ENCODE measurements around the gene OXER1. TPM values are rescaled to one million over a fixed set of nuclear protein-coding genes. Genes with fewer than 3 reads are reported as not detected.

OXER1 gene
- total RNA-seq, 6 donors from 2014 or later: 0.22 to 3.1 (median 1.3) TPM

DNA sequence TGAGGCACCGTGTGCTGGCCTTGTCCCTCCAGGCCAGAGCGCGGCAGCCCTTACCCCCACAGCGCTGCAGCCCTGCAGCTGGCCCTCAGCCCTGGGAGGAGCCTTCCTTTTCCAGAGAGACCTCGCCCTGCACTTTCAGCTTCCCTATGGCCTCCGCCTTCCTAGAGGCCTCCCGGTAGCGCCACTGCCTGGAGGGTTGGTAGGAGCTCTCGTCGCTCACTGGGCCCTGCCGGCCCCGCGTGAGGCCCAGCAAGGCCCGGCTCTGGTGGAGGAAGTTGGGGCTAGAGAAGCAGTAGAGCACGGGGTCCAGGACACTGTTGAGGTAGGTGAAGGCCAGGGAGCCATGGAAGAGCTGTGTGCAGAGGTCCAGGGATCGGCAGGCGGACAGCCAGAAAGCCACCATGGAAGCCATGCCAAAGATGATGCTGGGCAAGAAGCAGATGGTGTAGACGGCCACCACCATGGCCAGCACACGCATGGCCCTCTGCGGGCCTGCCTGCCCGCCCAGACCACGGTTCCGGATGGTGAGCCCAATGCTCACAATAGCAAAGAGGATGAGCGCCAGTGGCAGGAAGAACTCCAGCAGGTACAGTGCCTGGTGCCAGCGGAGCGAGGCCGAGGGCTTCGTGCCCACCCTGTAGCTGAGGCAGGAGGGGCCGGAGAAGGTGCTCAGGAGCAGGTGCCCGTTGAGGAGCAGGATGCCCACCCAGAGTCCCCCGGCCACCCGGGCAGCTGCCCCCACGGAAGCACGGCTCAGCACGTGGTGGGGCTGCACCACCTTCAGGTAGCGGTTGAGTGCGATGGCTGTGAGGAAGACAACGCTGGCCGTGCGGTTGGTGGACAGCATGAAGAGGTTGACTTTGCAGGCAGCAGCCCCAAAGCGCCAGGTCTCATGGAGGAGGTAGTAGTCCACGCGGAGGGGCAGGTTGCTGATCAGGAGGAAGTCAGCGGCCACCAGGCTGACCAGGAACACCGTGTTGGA lies 821 bp downstream of the OXER1 start:
- Histone ChIP-seq H3K4me3 (no peak overlapping the region), H3K36me3 (peaks cover 0 to 4% (median 0%) of the 10 kb centered on the region in 4 donors), H3K27ac (peak overlapping the region in 2 of 4 donors; percentile 8 to 50), H3K4me1 (no peaks in the 10 kb centered on the region), H3K27me3 (no peaks in the 10 kb centered on the region), H3K9me3 (no peaks in the 10 kb centered on the region)
- 93 to 94% methylated on average over 28 to 41 of the region's 45 CpGs for WGBS, 2 donors
- ATAC-seq (ENCODE audit: low FRiP score in 2 of 2) (no peak), DNase-seq (peak in 1 of 2 donors; percentile 70)
- TF ChIP-seq EP300 (IDR thresholded peaks at IDR 0.05): no peak
- TF ChIP-seq POLR2AphosphoS5 (IDR thresholded peaks at IDR 0.05): no peak
- no peak for TF ChIP-seq POLR2A (IDR thresholded peaks at IDR 0.05)
- TF ChIP-seq, protein P1, sequence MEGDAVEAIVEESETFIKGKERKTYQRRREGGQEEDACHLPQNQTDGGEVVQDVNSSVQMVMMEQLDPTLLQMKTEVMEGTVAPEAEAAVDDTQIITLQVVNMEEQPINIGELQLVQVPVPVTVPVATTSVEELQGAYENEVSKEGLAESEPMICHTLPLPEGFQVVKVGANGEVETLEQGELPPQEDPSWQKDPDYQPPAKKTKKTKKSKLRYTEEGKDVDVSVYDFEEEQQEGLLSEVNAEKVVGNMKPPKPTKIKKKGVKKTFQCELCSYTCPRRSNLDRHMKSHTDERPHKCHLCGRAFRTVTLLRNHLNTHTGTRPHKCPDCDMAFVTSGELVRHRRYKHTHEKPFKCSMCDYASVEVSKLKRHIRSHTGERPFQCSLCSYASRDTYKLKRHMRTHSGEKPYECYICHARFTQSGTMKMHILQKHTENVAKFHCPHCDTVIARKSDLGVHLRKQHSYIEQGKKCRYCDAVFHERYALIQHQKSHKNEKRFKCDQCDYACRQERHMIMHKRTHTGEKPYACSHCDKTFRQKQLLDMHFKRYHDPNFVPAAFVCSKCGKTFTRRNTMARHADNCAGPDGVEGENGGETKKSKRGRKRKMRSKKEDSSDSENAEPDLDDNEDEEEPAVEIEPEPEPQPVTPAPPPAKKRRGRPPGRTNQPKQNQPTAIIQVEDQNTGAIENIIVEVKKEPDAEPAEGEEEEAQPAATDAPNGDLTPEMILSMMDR (IDR thresholded peaks at IDR 0.05): no peak

DNA sequence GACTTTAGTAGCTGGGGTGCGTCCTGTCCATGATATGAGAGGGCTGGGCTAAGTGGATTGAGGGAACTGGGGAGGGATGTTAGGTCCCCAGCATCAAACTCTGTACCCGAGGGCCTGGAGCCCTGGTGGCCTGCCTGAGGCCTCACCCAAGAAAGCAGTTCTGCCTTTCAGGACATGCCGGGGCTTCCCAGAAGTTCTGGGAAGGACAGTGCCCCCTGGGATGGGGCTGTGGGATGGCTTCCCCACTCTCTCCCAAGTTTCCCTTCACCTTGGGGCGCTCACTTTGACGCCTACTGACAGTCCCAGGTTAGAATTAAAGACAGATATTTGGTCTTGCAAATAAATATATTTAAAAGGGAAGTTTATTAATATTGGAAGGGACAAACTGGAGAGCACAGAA lies 1.8 kb downstream of the OXER1 start:
- Histone ChIP-seq H3K27me3 (no peaks in the 10 kb centered on the region), H3K36me3 (peaks cover 0 to 4% (median 0%) of the 10 kb centered on the region in 4 donors), H3K9me3 (no peaks in the 10 kb centered on the region), H3K4me3 (no peak overlapping the region), H3K4me1 (no peaks in the 10 kb centered on the region), H3K27ac (no peak overlapping the region)
- TF ChIP-seq EP300 (IDR thresholded peaks at IDR 0.05) (no peak), POLR2A (IDR thresholded peaks at IDR 0.05) (no peak)
- ATAC-seq (ENCODE audit: low FRiP score in 2 of 2): no peak
- WGBS, 2 donors: 98 to 99% methylated on average over 5 of the region's 5 CpGs
- DNase-seq: no peak

DNA sequence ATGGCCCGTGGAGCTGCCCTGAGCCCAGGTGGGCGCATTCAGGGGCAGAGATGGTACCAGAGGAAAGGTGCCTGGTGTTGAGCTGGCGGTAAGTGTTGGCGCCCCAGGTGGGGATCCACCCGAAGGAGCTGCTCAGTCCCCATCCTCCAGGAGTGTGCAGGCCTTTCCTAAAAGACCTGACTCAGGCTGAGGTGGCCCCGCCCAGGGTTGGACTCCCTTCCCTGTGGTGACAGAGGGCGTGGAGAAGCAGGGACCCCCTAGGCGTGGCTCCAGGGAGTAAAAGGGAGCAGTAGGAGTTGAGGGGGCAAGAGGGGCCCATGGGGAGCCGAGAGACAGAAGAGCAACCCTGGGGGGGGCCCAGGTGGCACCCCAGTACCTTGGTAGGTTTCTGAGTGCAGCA lies 2.4 kb downstream of the OXER1 start:
- TF ChIP-seq EP300 (IDR thresholded peaks at IDR 0.05) (no peak), POLR2A (IDR thresholded peaks at IDR 0.05) (no peak), POLR2AphosphoS5 (IDR thresholded peaks at IDR 0.05) (no peak)
- TF ChIP-seq, protein P1 (IDR thresholded peaks at IDR 0.05): no peak
- ATAC-seq (ENCODE audit: low FRiP score in 2 of 2) (no peak), DNase-seq (no peak)
- H3K27me3 ChIP-seq: no peaks in the 10 kb centered on the region
- no peak overlapping the region for H3K4me3 ChIP-seq
- H3K36me3 ChIP-seq: peaks cover 0 to 4% (median 0%) of the 10 kb centered on the region in 4 donors
- WGBS, 2 donors: 91 to 95% methylated on average over 8 to 9 of the region's 9 CpGs
- H3K27ac ChIP-seq: no peak overlapping the region
- no peaks in the 10 kb centered on the region for H3K4me1 ChIP-seq
- no peaks in the 10 kb centered on the region for H3K9me3 ChIP-seq

DNA sequence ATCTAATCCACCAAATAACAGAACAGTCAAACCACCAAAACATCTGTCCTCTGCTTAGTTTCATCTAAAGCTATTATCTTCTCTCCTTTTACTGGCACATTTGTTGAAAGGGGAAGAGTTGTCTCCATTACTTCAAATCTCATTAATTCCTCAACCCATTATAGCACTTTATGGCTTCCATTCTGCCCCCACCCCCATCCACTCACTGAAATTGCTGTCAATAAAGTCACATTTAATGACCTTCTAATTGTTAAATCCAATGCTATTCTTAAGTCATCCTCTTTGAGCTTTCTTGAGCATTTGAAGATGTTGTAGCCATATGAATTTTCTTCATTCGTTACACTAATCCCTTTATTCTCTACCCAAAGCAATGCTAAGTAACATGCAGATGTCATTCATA lies 5.2 kb downstream of the OXER1 start:
- H3K4me1 ChIP-seq: no peaks in the 10 kb centered on the region
- H3K36me3 ChIP-seq: peaks cover 0 to 15% (median 5%) of the 10 kb centered on the region in 4 donors
- ATAC-seq (ENCODE audit: low FRiP score in 2 of 2) (no peak), DNase-seq (no peak)
- no peak overlapping the region for H3K4me3 ChIP-seq
- WGBS, 2 donors: 96 to 100% methylated on average over 1 of the region's 1 CpG
- H3K27me3 ChIP-seq: no peaks in the 10 kb centered on the region
- TF ChIP-seq POLR2A (IDR thresholded peaks at IDR 0.05) (no peak), EP300 (IDR thresholded peaks at IDR 0.05) (no peak), POLR2AphosphoS5 (IDR thresholded peaks at IDR 0.05) (no peak)
- TF ChIP-seq, protein P1 (IDR thresholded peaks at IDR 0.05): no peak
- no peaks in the 10 kb centered on the region for H3K9me3 ChIP-seq
- no peak overlapping the region for H3K27ac ChIP-seq

DNA sequence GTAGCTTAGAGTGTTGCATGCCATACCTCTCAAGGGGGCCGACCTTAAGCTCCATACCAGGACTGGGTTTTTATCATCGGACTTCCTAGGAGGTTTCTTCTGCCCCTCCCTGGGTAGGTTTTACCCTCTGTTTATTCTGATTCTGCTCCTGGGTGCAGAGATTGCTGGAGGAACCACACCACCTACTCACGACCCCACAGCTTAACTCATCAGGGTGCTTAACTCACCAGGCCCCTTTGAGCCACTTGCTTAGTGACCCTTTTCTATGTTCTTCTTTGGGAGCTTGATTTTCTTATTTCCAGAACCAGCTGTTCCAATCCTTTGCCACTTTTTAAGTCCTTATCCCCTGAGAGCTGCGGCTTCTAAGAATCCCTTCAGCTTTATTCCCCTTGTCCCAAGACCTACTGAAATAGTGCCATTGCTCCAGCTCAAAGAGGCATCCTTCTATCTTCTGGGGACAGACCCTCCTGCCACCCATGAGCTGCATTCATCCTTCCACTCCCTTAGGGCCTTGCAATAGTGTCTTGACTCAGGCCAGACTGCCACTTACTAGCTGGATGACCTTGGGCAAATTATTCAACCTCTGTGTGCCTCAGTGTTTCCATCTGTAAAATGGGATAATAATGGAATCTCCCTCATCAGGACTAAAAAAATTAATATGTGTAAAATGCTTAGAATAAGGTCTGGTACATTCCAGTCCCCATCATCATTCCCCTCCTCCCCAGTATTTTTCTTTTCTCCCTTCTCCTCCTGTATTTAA lies 5.8 kb downstream of the OXER1 start:
- Histone ChIP-seq H3K4me3 (no peak overlapping the region), H3K36me3 (peaks cover 0 to 20% (median 8%) of the 10 kb centered on the region in 4 donors), H3K9me3 (no peaks in the 10 kb centered on the region), H3K27me3 (no peaks in the 10 kb centered on the region), H3K4me1 (peaks cover 0 to 5% (median 0%) of the 10 kb centered on the region in 4 donors), H3K27ac (no peak overlapping the region)
- DNase-seq (no peak), ATAC-seq (ENCODE audit: low FRiP score in 2 of 2) (no peak)
- 89 to 92% methylated on average over 4 of the region's 4 CpGs for WGBS, 2 donors
- TF ChIP-seq POLR2A (IDR thresholded peaks at IDR 0.05) (no peak), EP300 (IDR thresholded peaks at IDR 0.05) (no peak), POLR2AphosphoS5 (IDR thresholded peaks at IDR 0.05) (no peak)
- TF ChIP-seq, protein P1 (IDR thresholded peaks at IDR 0.05): no peak
